Fibroblast of skin of right biceps (primary cell): ENCODE results near the gene LRRFIP2.

ENCODE experiments used
- DNase-seq: peaks from one replicate; pipeline ENCODE4 v3.0.0-alpha.2; 2013

LRRFIP2 gene

DNA sequence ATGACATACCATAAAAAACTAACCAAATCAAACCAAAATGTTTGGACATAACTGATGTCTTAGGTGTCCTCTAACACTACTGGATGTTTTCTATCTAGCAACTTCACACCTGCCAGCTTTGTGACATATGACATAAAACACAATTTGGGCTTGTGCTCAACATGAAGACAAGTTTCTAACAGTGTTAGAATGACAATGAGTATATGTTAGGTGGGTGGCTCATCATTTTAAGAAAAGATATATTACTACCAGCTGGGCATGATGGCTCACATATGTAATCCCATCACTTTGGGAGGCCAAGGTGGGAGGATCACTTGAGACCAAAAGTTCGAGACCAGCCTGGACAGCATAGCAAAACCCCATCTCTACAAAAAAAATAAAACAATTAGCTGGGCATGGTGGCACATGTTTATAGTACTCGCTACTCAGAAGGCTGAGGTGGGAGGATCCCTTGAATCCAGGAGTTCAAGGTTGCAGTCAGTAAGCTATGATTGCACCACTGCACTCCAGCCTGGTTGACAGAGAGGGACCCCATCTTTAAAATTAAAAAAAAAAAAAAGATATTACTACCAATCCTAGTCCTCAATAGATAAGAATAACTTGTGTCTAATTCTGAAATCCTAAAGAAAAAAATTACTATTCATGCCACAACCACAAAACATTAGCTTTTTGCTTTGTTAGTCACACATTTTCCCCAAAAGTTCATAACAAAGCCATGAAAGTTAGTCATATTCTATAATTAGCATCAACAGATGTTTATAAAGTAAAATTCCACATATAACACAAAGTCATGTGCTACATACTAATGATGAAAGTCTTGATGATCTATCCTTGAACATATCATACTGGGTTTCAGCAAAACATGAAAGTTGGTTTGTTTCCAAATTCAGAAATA, 59.9 kb downstream of the LRRFIP2 start:
- DNase-seq = peak; percentile 92

GRCh38 chr3:37112987-37113386, 61.4 kb downstream of the LRRFIP2 start:
- no peak for DNase-seq

- no peak for DNase-seq
Measured at GRCh38 chr3:37111199-37111598, 63.2 kb downstream of the LRRFIP2 start.

DNA sequence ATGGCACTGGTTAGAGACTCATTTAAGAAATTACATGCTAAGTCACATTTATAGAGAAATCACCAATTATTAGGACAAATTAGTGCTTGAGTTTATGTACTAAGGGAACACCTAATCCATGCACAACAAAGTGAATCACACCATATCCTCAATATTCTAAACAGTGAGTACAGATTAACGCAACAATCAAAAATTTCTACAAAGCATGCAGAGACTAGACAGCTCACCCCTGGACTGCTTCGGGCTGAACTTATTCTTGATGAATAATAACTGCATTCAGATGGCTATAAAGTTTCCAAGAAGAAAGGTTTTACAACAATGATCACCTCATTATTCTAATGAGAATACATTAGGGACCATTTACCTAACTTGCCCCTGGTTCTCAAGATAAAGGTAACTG, 66.5 kb downstream of the LRRFIP2 start:
- DNase-seq = no peak

DNA sequence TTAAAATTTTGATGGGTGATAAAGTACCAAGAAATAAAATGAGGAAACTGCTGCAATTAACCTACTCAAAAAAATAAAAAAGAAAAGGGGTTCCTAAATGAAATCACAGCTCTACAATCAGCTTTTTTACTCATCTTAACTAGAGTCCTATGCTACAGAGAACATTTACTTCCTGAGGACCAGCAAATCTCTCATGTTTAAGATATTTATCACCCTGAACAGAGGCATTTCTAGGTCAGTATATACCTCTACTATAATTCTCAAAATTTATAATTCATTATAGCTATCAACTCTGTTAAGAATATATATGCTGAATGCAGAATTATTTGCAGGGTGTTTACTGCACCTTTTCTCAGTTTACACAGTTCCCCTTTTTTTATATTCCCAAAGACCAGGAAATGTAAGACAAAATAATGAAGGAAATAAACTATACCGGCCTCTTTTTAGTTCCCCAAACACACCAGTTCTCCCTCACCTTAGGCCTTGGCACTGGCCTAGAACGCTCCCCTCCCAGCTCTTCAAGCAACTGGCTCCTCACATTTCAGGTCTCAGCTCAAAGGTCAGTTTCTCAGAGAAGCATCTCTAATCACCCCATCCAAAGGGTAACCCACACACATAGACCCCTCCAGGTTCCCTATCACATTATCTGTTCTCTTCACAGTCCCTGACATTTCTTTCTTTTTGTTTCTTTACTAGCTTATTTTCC, 71.1 kb downstream of the LRRFIP2 start:
- DNase-seq = no peak

- no peak for DNase-seq
Measured at GRCh38 chr3:37100411-37100810, 74.0 kb downstream of the LRRFIP2 start.

- no peak for DNase-seq
Measured at GRCh38 chr3:37099469-37099868, 74.9 kb downstream of the LRRFIP2 start.

GRCh38 chr3:37098884-37099283, 75.5 kb downstream of the LRRFIP2 start:
- DNase-seq = no peak

GRCh38 chr3:37097776-37098175, 76.6 kb downstream of the LRRFIP2 start:
- no peak for DNase-seq

DNA sequence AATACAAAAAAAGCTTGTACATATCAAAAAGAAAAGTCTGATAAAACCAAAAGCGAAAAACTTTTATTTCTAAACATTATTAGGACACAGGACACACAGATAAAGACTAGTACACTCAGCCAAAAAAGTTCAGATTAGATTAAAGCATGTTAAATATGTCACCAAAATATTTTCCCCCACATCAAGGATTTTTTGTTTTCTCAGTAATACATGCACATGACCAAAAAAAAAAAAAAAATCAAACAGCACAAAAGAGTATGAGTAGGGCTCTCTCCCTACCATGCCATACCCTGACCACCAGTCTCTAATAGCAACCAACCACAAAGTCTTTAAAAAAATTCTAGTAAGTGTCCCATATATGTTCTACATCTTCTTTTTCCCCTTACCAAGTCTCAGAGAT, 77.4 kb downstream of the LRRFIP2 start:
- no peak for DNase-seq

DNA sequence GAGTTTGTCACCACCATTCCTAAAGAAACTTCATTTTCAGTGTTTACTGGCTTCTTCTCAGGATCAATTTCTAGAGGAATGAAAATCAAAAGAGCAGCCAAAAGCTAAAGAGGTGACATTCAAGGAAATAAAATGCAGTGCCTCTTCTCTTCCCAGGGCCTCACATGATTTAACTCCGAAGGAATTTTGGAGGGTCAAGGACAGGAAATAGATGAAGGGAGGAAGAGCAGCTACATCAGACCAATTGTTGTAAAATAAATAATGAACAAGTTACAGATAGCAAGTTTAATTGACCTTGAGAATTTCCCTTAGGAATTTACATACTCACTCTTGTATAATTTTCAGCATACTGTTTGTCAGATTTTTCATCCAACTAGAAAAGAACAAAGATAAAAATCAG, 78.1 kb downstream of the LRRFIP2 start:
- DNase-seq = peak; percentile 85

- DNase-seq = no peak
Measured at GRCh38 chr3:37094636-37095035, 79.7 kb downstream of the LRRFIP2 start.

GRCh38 chr3:37093481-37093880, 80.9 kb downstream of the LRRFIP2 start:
- peak; percentile 53 for DNase-seq

DNA sequence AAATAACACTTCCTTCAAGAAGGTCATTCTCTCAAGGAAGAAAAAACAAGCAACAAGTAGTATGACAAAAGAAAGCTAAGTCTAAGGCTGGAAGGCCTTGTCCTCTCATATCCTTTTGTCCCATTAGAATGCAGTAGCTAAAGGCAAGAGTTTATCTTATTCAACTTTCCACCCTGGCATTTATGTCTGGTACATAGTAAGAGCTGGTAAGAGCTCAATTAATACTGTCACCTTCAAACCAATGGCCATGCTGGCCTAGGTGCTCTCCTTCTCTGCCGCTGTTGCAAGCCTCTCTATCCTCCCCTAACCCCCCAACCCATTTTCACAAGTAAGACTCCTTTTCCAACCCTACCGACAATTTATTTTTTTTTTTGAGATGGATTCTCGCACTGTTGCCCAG, 81.9 kb downstream of the LRRFIP2 start:
- no peak for DNase-seq

- DNase-seq = no peak
Measured at GRCh38 chr3:37087870-37088269, 86.5 kb downstream of the LRRFIP2 start.

GRCh38 chr3:37086918-37087317, 87.5 kb downstream of the LRRFIP2 start:
- no peak for DNase-seq

DNA sequence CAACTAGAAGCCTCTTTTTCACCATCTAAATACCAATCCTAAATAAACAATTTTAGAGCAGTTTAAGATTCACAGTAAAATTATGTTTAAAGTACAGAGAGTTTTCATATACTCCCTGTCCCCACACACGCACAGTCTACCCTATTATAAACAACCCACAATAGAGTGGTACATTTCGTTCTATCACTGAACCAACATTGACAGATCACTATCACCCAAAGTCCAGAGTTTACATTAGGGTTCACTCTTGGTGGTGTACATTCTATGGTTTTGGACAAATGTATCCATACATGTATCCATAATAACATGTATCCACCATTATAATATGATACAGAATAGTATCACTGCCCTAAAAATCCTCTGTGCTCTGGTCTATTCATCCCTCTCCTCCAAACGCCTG, 92.1 kb downstream of the LRRFIP2 start:
- DNase-seq = no peak

DNA sequence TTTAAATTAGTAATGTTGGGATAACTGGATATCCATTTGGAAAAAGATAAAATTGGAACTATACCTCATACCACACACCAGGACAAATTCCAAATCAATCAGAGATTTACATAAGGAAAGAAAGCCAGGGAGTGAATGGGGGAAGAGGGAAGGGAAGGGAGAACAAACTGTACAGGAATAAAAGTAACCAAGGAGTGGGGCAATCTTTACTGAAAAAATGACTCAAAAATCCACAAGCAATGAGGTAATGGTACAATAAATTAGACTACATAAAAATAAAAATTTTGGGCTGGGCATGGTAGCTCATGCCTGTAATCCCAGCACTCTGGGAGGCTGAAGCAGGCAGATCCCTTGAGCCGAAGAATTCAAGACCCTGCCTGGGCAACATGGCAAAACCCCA, 98.4 kb downstream of the LRRFIP2 start:
- no peak for DNase-seq

- peak; percentile 82 for DNase-seq
Measured at GRCh38 chr3:37074178-37074577, 100.2 kb downstream of the LRRFIP2 start.

GRCh38 chr3:37072892-37073291, 101.5 kb downstream of the LRRFIP2 start:
- peak; percentile 94 for DNase-seq

DNA sequence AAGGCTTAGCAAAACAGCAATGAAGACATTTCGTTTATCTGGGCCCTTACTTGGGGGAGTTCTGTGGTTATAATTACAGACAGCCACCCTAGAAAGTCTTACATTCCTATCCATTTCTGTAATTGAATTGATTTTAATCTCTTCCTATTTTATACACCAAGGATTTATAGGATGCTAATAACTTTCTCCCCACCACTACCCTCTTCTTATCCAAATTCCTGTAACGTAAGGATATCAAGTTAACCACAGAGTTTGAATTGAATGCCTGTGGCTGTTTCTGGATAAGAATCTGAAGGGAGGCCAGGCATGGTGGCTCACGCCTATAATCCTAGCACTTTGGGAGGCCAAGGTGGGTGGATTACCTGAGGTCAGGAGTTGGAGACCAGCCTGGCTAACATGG, 102.5 kb downstream of the LRRFIP2 start:
- DNase-seq = peak; percentile 61

DNA sequence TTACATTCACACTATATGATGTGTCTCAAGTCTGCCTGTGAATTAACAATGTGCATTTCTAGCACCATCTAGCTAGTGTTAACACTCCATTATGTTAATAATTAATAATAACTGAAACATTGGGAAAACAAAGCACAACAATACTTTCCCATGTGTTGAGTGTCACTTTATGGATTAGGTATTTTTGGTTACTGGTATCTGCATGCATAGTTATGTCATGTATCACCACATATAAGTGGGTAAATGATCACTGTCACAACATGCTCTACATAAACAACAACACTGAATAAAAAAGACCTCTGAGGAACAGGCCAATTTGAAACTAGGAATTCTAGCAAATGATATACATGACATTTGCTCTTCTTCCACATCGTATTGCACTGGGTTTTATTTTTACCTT, 106.4 kb downstream of the LRRFIP2 start:
- no peak for DNase-seq

DNA sequence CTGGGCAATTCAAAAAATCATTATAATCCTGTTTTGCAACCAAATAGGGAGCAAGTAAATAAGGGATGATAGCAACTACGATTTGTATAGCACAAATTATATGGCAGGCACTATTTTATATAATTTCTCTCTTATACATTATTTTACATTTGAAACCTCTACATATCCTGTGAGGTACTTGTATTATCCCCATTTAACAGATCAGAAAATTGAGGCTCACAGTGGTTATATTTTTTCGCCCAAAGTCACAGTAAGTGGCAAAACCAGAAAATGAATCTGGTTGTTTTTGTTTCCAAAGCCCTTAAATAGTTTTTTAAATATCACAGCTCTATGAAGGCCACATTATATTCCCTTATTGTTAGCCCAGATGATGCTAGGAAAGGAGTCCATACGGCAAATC, 106.8 kb downstream of the LRRFIP2 start:
- DNase-seq = no peak

- peak; percentile 49 for DNase-seq
Measured at GRCh38 chr3:37064747-37065146, 109.6 kb downstream of the LRRFIP2 start.
